ENCODE results near the gene PRDM11. TPM values are rescaled to one million over a fixed set of nuclear protein-coding genes. Genes with fewer than 3 reads are reported as not detected.

PRDM11 gene
- total and polyA plus RNA-seq, 2 of the 4 experiments (the other 2 are of a cell fraction) = 2.2 to 2.7 TPM

DNA sequence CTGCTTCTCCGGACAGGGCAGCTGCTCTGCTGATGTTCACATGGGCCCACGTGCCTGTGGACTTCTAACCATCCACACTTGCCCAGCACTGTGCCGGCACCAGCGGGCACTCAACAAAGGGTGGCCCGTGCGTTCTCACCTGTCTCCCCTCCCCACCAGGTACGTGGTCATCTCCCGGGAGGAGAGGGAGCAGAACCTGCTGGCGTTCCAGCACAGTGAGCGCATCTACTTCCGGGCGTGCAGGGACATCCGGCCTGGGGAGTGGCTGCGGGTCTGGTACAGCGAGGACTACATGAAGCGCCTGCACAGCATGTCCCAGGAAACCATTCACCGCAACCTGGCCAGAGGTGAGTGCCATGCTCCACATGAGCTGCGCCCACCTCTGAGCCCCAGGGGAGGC lies 73.0 kb downstream of the PRDM11 start:
- H2AK5ac ChIP-seq (ENCODE audit: low read depth, low read length) = no peak overlapping the region
- H3K79me1 ChIP-seq (ENCODE audit: low read depth in 1 of 2, low read length in 2 of 2) = no peaks in the 10 kb centered on the region
- H3K4me3 ChIP-seq (ENCODE audit: insufficient read depth, low read depth, low read length) = no peak overlapping the region
- H3K14ac ChIP-seq (replicated peaks; ENCODE audit: low read depth, low read length) = no peak overlapping the region
- no peak for TF ChIP-seq CEBPB (IDR thresholded peaks at IDR 0.05; ENCODE audit: low read depth, low read length)
- no peak for TF ChIP-seq MAZ (IDR thresholded peaks at IDR 0.05; ENCODE audit: borderline replicate concordance, low read depth, low read length)
- TF ChIP-seq, protein P1, sequence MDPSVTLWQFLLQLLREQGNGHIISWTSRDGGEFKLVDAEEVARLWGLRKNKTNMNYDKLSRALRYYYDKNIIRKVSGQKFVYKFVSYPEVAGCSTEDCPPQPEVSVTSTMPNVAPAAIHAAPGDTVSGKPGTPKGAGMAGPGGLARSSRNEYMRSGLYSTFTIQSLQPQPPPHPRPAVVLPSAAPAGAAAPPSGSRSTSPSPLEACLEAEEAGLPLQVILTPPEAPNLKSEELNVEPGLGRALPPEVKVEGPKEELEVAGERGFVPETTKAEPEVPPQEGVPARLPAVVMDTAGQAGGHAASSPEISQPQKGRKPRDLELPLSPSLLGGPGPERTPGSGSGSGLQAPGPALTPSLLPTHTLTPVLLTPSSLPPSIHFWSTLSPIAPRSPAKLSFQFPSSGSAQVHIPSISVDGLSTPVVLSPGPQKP (IDR thresholded peaks at IDR 0.05; ENCODE audit: borderline replicate concordance, low read depth, low read length) = no peak
- TF ChIP-seq RAD21 (IDR thresholded peaks at IDR 0.05; ENCODE audit: low read length) = no peak
- no peak for TF ChIP-seq RCOR1 (IDR thresholded peaks at IDR 0.05; ENCODE audit: insufficient replicate concordance, low read length)
- no peak for TF ChIP-seq CHD1 (IDR thresholded peaks at IDR 0.05; ENCODE audit: low read depth, low read length)
- no peak for TF ChIP-seq MXI1 (IDR thresholded peaks at IDR 0.05; ENCODE audit: borderline replicate concordance, low read depth, low read length)
- TF ChIP-seq BHLHE40 (IDR thresholded peaks at IDR 0.05; ENCODE audit: low read depth, low read length) = no peak
- TF ChIP-seq USF2 (IDR thresholded peaks at IDR 0.05; ENCODE audit: low read depth, low read length) = no peak
- H2AFZ ChIP-seq (replicated peaks; ENCODE audit: low read length, poor library complexity) = no peak overlapping the region
- H2BK15ac ChIP-seq (ENCODE audit: low read depth, low read length) = no peak overlapping the region
- H4K8ac ChIP-seq (ENCODE audit: low read depth in 2 of 2, low read length in 2 of 2) = no peak overlapping the region
- no peaks in the 10 kb centered on the region for H3K9me1 ChIP-seq (ENCODE audit: insufficient read depth, low read length)
- H4K5ac ChIP-seq (ENCODE audit: low read depth, low read length) = no peak overlapping the region
- no peak overlapping the region for H2AK9ac ChIP-seq (replicated peaks; ENCODE audit: low read depth, low read length, poor library complexity)
- H3K23ac ChIP-seq (ENCODE audit: low read depth, low read length) = no peak overlapping the region
- no peak overlapping the region for H4K91ac ChIP-seq (ENCODE audit: insufficient read depth, low read depth, low read length)
- H3K27ac ChIP-seq (ENCODE audit: insufficient read depth, low read length) = no peak overlapping the region
- H3K27me3 ChIP-seq (ENCODE audit: control insufficient read depth, insufficient read depth, low read length) = no peaks in the 10 kb centered on the region
- no TSS peak for BruUV-seq (replicated peaks)
- H3K18ac ChIP-seq (ENCODE audit: low read depth, low read length) = no peak overlapping the region
- no peaks in the 10 kb centered on the region for H4K20me1 ChIP-seq (ENCODE audit: insufficient read depth, low read length)
- H3K4me1 ChIP-seq (ENCODE audit: control insufficient read depth, insufficient read depth, low read length) = no peaks in the 10 kb centered on the region
- 0 out of 2 replicates have a peak, but pooled peaks cover 1% of the 10 kb centered on the region for H3K36me3 ChIP-seq (ENCODE audit: control insufficient read depth, insufficient read depth, low read length)
- DNase-seq (no peak), ATAC-seq (ENCODE audit: low read depth) (no peak)
- whole genome bisulfite sequencing, 2 experiments (ENCODE audit: extremely low coverage in 2 of 2, insufficient read length in 1 of 2) = 92% methylated on average over 13 of the region's 18 CpGs; no CpG with 5 or more reads in 1 of the 2 experiments
- no peak overlapping the region for H3K4me2 ChIP-seq (ENCODE audit: low read depth, low read length)
- intact Hi-C loops (cut with micrococcal nuclease) (no loop called here), in situ Hi-C loops (cut with MboI; ENCODE audit: low sequenced_read_pairs) (no loop called here), dilution Hi-C loops (cut with HindIII; ENCODE audit: low sequenced_read_pairs, unreplicated experiment) (no loop called here)
- H2BK5ac ChIP-seq (ENCODE audit: low read depth, low read length, poor library complexity, severe bottlenecking) = no peak overlapping the region
- H3K56ac ChIP-seq (ENCODE audit: extremely low read depth, insufficient read depth, low read length) = no peak overlapping the region
- H2BK20ac ChIP-seq (ENCODE audit: low read depth, low read length) = no peak overlapping the region
- H2BK120ac ChIP-seq (ENCODE audit: low read depth, low read length) = no peak overlapping the region
- POLR2A ChIA-PET (ENCODE audit: unreplicated experiment) = no interaction called here
- H3K9ac ChIP-seq (ENCODE audit: low read depth, low read length) = no peak overlapping the region
- no peak overlapping the region for H3K4ac ChIP-seq (ENCODE audit: low read depth, low read length)
- H3K9me3 ChIP-seq (ENCODE audit: control insufficient read depth, insufficient read depth, low read length) = no peaks in the 10 kb centered on the region
- CTCF ChIA-PET = no interaction called here
